GM19452 (cell line): Measurements from ENCODE around the gene TNNI3.
"Not testable (repeated sequence)": the region's sequence is repeated elsewhere in the genome, so short reads cannot be mapped to it uniquely, and the experiment has no call there.

Experiments used
- ATAC-seq: cut with Tn5 transposase; IDR thresholded peaks from one replicate; pipeline ENCODE4 v1.9.1; 2021; ENCODE audit not compliant: unreplicated experiment

TNNI3 gene

GRCh38 chr19:55114566-55115145 lies 42.9 kb downstream of the TNNI3 start:
- ATAC-seq, result no peak

- ATAC-seq, result no peak
These were observed 43.9 kb downstream of the TNNI3 start for GRCh38 chr19:55113570-55114039.

GRCh38 chr19:55112777-55113569 lies 44.6 kb downstream of the TNNI3 start:
- ATAC-seq, result no peak

GRCh38 chr19:55112246-55112776 lies 45.2 kb downstream of the TNNI3 start:
- no peak for ATAC-seq

- no peak for ATAC-seq
These were observed 46.2 kb downstream of the TNNI3 start for GRCh38 chr19:55111238-55111831.

DNA sequence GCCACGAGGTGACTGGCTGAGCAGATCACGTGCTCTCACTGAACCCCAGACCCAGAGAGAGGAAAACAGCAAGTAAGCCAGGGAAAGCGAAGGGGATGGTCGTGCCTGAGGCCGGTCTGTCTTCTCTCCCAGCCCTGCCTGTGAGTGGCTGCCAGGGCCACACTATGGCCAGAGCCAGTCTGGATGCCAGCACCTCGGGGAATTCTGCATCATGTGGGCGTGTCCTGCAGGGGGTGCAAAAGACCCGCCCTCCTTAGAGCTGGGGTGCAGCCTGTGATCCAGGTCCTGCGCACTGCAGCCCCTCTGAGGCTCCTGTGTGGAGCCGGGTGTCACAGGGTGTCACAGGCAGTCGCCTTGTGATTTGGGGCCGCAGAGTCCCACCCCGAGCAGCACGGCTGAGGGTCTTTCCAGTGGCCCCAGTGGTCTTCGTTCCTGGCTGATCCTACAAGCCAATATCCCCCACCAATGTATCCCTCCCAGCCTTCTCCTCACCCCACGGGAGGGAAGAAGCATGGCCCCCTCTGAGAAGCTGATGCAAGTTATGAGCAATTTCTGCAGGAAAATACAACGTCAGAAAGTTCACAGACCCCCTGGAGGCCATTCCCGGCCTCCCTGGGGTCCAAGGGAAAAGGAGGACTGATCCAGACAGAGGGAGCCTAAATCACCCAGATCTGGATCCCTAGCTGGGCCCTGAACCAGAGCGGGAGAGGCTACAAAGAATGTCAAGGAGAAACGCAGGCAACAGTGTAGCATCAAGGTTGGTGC lies 47.8 kb downstream of the TNNI3 start:
- ATAC-seq, result no peak

DNA sequence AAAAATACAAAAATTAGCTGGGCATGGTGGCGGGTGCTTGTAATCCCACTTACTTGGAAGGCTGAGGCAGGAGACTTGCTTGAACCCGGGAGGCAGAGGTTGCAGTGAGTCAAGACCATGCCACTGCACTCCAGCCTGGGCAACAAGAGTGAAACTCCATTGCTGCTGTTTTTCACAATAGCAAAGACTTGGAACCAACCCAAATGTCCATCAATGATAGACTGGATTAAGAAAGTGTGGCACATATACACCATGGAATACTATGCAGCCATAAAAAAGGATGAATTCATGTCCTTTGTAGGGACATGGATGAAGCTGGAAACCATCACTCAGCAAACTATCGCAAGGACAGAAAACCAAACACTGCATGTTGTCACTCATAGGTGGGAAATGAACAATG lies 50.3 kb downstream of the TNNI3 start:
- not testable (repeated sequence) for ATAC-seq

GRCh38 chr19:55106591-55106990 lies 50.9 kb downstream of the TNNI3 start:
- no peak for ATAC-seq

DNA sequence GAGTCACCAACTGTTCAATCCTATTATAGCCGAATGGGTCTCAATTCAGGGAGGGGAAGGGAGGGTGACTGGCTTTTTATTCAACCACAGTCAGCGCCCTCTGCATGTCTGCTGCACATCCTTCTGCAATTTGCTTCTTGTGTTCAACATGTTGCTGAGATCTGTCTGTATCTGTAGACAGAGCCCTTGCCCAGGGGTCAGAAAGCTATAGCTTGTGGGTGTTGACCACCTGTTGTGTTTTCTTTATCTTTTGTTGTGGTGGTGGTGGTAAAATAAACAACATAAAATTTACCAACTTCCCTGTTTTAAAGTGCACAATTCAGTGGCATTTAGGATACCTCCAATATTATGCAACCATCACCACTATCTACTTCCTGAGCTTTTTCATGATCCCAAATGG lies 52.3 kb downstream of the TNNI3 start:
- ATAC-seq, result no peak

DNA sequence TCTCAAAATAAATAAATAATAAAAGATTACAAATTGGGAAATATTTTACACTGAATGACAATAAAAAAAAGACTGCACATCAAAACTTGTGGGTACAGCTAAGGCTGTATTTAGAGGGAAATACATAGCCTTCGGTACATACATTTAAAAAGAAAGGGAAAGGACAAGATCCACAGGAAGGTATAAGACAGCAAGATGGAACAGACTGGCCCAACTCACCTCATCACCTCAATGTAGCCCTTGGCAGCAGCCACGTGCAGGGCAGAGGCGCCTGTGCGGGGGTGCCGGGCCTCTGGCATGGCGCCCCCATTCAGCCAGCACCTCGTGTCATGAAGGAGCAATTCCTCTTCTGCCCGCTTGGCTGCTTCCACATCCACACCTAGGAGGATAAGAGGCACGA lies 54.3 kb downstream of the TNNI3 start:
- ATAC-seq, result no peak
